CD1c-positive myeloid dendritic cell (primary cell): ENCODE measurements around the gene USP46.
A peak's percentile ranks its signal among the peaks of the same experiment; 100 is the strongest.

Experiments
- DNase-seq: peaks from one replicate; pipeline ENCODE4 v3.0.0-alpha.2; 2016; ENCODE audit errors: extremely low spot score

USP46 gene

GRCh38 chr4:52574036-52574435, 85.1 kb downstream of the USP46 start:
- no peak for DNase-seq

DNA sequence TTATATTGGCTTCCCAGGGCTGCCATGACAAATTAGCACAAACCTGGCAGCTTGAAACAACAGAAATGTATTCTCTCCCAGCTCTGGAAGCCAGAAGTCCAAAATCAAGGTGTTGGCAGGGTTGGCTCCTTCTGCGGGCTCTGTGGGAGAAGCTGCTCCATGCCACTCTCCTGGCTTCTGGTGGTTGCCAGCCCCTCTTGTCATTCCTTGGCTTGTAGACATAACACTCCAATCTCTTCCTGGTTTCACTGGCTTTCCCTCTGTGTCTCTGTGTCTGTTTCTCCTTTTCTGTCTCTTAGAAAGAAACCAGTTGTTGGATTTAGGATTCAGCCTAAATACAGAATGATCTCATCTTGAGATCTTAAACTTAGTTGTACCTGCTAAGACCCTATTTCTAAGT, 85.5 kb downstream of the USP46 start:
- DNase-seq, result no peak

- no peak for DNase-seq
Measured at GRCh38 chr4:52572936-52573485, 86.1 kb downstream of the USP46 start.

DNA sequence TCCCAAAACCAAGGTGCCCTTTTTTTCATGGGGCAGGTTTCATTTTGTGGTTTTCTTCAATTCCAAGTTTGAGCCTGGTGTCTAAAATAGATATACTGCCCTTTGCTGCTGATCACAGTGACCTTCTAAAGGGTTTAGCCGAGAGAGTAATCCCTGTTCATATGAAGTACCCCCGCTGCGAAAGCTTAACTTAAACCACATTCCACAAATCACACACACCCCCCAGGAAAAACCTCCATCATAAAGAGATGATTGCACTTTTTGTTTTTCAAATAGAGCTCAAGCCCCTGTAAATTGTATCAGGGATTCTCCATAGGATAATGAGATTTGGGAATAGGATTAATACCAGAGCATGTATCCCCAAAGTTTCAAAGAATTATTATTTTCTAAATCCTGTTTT, 90.8 kb downstream of the USP46 start:
- DNase-seq, result no peak

GRCh38 chr4:52566136-52567031, 92.7 kb downstream of the USP46 start:
- DNase-seq, result no peak

DNA sequence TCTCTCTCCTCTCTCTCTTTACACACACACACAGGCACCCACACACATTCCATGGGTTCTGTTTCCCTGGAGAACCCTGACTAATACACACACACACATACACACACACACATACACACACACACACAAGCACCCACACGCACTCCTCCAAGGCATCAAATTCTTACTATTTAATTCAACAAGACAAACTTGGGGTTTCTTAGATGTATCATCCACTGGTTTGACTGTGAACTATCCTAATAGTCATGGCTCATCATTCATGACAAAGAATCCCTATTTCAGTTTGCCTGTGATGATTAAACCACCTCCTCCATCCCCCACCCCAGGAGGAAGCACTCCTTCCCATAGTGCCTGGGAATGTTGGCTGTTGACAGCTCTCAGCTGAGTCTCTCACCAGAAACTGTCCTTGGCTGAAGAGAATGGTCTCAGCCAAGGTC, 98.2 kb downstream of the USP46 start:
- no peak for DNase-seq

- DNase-seq, result no peak
Measured at GRCh38 chr4:52555356-52555716, 103.8 kb downstream of the USP46 start.

DNA sequence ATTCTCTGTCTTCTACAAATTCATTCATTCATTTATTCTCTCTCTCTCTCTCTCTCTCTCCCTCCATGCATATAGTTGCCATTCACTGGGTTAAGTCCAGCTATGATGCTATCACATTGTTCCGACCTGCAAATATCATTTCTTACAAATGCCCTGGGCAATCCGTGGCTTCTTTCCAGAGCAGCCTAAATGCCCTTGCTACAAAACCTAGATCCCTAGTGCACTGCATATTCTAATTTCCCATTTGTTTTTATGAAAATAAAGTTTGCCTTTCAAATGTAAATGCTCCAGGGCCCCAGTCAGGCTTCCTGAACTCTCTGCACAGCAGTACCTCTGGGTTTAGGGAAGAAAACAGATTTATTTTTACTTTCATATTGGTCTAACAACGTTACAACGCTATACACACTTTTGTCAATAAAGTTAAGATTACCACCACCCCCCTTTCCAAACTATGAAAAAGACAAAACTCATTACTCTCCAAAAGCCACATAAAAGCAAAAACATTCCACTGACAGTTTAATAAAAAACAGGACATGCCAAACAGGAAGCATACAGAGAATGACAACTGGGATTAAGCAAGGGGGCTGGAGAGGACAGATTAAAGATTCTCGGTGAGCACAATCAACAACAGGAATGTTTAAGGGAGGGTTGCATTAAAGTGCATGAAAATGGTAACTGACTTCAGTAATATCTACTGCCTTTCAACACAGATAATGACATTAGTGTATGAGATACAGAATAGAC, 104.3 kb downstream of the USP46 start:
- DNase-seq, result no peak

DNA sequence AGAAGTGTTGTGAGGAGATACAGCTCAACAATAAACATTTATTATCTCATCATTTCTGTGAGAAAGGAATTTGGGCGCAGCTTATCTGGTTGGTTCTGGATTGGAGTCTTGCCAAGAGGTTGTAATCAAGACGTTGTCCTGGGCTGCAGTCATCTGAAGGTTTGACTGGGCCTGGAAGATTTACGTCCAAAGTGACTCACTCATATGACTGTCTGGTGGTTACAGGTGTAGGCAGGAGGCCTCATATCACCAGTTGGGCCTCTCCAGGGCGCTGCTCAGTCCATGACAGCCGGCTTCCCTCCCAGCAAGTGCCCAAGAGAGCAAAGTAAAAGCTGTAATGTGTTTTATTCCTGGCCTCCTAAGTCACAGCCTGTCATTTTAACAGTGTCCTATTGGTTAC, 106.3 kb downstream of the USP46 start:
- no peak for DNase-seq

- DNase-seq, result no peak
Measured at GRCh38 chr4:52551487-52551886, 107.6 kb downstream of the USP46 start.

DNA sequence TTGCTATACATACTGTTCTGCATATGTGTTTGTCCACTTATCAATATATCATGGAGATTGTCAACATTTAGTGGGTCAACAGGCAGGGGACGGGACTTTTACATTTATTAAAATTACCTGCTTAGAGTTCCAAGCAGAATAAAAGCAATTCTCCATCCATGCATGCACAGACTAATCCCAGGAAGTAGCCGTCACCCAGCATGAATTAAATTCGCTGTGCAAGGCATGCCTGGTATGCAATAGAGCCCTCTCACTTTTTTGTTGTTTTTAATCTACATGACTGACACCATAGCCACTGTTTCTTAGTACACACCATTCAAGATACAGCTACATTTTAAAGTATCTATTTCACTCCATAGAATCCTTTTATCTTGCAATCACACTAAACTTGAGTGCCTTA, 108.9 kb downstream of the USP46 start:
- no peak for DNase-seq

DNA sequence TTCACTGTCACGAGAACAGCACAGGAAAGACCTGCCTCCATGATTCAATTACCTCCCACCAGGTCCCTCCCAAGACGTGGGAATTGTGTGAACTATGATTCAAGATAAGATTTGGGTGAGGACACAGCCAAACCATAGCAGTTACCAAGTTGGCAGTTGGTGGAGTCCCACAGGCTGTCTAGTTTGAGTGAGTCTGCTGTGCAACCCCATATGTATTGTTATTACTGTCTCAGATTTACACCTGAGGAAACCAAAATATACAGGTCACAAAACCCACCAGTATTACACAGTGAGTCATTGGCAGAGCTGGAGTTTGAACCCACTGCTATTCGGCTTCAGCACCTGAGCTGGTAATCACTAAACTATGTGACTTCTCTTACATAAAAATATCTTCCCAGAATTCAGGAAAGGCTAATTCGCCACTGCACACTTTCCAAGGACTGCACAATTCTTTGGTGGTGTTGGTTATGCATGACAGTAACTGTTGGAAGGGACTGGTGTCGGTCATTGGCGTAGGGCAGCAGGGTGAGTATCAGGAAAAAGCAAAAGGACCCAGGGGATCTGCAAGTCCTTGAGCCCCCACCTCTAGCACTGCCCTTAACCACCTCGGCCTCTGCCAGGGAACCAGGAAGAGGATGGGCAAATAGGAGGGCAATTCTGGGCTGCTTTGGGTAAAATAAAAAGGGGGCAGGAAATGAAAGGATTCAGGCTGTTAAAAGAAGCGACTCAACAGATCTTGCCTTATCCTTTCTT, 110.1 kb downstream of the USP46 start:
- DNase-seq, result no peak

DNA sequence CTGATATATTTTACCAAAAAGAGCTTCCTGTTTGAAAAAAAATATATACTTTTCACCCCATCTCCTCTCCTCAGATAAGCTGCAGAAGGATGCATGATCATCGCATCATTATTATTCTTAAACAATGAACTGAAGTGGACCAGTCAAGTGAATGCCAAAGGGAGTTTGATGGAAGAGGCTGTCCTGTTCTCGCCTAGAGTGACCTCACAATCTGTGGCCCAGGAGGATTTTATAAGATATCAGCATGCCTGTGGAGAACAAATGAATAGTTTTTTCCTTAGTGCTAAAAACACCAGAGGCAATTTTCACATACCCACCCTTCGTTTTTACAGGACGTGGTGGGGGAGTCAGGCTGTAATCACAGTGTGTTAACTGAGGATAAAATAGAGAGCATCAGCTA, 112.7 kb downstream of the USP46 start:
- no peak for DNase-seq

DNA sequence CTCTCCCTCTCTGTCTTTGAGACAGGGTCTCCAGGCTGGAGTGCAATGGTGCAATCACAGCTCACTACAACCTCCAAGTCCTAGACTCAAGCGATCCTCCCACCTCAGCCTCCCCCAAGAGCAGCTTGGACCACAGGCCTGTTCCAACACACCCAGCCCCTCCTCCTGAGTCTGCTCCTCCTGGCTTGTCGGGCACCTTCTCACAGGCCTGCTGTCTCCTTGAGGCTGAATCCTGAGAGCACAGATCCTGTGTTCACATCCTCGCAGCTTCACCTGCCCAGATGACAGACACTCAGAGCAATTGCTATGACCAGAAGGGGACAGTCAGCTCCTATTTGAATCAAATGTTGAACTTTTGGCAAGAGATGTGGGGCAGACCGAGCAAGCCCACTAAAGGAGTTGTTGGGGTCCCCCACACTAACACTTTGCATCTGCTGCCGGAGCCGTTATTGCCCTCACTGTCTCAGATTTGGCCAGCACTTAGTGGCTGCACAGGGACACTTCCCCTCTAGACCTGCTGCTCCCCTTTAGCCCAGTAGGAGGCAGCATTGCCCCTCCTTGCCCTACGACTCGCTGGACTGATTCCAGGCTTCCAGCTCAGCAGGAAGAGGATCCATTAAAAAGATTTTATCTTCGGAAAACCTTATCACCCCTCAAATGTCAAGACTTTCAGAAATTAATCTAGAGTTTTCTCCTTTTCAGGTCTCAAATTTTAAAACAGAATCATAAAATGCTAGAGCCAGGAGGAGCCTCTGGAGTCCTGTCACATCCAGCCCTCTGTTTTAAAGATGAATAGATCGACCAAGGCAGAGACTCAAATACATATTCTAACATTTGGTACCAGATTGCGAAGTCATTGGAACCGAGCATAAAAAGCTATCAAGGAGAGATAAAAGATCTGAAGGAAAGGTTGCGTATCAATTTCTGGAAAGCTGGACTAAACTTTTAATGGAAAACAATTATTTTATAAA, 113.7 kb downstream of the USP46 start:
- peak; percentile 68 for DNase-seq
